GM12873 (cell line): Measurements from ENCODE around the gene ATP2C2.

Experiments used
- TF ChIP-seq, protein P1 (sequence below): IDR thresholded peaks from 2 replicates; pipeline ENCODE4 v1.5.1; 2012; ENCODE audit warnings: low read depth, mild to moderate bottlenecking, moderate library complexity, low read length, control low read depth; ENCODE audit not compliant: insufficient read depth; ENCODE audit errors: missing control alignments

Gene ATP2C2

GRCh38 chr16:84332975-84333684 is 35.2 kb upstream of the ATP2C2 start:
- TF ChIP-seq, protein P1, sequence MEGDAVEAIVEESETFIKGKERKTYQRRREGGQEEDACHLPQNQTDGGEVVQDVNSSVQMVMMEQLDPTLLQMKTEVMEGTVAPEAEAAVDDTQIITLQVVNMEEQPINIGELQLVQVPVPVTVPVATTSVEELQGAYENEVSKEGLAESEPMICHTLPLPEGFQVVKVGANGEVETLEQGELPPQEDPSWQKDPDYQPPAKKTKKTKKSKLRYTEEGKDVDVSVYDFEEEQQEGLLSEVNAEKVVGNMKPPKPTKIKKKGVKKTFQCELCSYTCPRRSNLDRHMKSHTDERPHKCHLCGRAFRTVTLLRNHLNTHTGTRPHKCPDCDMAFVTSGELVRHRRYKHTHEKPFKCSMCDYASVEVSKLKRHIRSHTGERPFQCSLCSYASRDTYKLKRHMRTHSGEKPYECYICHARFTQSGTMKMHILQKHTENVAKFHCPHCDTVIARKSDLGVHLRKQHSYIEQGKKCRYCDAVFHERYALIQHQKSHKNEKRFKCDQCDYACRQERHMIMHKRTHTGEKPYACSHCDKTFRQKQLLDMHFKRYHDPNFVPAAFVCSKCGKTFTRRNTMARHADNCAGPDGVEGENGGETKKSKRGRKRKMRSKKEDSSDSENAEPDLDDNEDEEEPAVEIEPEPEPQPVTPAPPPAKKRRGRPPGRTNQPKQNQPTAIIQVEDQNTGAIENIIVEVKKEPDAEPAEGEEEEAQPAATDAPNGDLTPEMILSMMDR, result no peak

DNA sequence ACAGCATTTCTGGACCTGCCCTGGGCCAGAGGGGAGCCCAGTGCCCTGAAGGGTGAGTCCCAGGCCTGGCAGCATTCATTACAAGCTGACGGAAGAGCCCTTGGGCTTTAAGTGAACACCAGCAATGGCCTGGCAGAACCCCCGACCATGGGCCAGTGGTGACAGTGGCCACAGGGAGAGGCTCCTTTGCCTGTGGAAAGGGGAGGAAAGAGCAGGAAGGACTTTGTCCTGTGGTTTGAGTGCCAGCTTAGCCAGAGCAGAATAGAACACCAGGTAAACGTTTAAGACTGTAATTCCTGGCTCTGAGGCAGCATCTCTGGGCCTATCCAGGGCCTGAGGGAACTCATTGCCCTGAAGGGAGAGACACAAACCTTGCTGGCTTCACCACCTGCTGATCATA is 34.3 kb upstream of the ATP2C2 start:
- TF ChIP-seq, protein P1, result no peak

GRCh38 chr16:84334482-84334881 is 33.9 kb upstream of the ATP2C2 start:
- TF ChIP-seq, protein P1, result no peak

DNA sequence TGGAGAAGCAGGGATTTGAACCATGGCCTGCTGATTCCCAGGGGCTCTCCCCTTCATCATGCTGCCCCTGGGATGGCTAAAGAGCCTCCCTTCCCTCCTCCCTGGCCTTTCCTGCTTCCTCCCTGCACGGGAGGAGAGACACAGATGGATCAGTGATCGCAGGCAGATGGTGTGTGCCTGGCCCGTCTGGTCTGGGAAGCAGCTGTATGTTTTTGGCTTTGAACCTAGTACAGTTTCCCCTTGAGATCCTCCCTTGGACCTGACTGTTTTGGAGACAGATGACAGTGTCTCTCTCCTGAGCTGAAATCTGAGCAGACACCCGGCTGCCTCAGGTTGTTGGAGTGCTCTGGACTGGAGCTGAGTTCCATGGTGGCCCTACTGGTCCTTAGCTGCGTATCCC is 29.0 kb upstream of the ATP2C2 start:
- TF ChIP-seq, protein P1, result no peak

DNA sequence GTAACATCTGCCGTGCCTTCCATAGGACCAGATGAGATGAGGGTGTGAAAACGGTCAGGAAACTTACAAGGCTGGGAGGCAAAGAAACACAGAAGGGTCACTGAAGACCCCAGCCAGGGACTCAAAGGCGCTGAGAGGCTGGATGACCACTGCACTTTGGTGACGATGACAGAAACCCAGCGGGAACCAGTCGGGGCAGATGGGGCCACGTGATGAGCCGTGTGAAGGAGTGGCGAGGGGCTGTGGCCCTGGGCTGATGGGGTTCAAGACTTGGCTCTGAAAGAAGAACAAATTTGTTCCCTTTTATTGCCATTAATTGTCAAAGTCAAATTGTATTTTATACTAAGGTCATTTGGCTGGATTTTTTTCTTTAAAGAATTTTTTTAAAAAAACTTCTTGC is 28.6 kb upstream of the ATP2C2 start:
- TF ChIP-seq, protein P1, result no peak

GRCh38 chr16:84340325-84341040 is 27.9 kb upstream of the ATP2C2 start:
- TF ChIP-seq, protein P1, result no peak

GRCh38 chr16:84341528-84342295 is 26.6 kb upstream of the ATP2C2 start:
- TF ChIP-seq, protein P1, result no peak
